Measurements from ENCODE around the gene CHN1. TPM values are rescaled to one million over a fixed set of nuclear protein-coding genes. Genes with fewer than 3 reads are reported as not detected.

CHN1 gene
- polyA plus RNA-seq, 1 donor (not counting 4 experiments of a cell fraction or from before 2014, with no cell fraction given), result 2.3 TPM

DNA sequence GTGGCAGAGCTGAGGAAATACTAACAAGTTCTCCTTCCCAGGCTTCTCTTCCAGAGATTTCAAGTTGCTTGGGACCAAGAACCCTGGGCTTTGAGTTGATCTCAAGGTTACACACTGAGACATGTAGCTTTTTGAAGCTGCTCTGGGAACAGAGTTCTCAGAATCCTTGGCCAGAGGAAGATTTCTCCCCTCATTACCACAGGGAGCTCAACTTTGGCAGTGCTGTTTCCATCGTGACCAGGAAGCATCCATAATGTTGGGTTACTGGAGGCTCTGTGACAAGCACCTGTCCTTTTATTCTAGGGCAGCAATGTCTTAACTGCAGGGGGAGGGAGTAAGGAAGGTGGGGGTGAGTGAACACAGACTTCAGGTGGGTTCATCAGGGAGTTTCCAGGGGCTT, 199.4 kb downstream of the CHN1 start:
- Histone ChIP-seq H3K4me3 (ENCODE audit: control insufficient read depth in 2 of 3, extremely low read depth in 1 of 3, insufficient read depth in 2 of 3, low read depth in 1 of 3, low read length in 3 of 3) (no peak overlapping the region), H3K9ac (ENCODE audit: control insufficient read depth, extremely low read depth, insufficient read depth, low read length) (no peak overlapping the region), H3K79me2 (ENCODE audit: control insufficient read depth, insufficient read depth, low read length) (no peaks in the 10 kb centered on the region), H3K9me1 (ENCODE audit: control insufficient read depth, extremely low read depth, insufficient read depth, low read length) (no peaks in the 10 kb centered on the region), H3K4me1 (ENCODE audit: control insufficient read depth, extremely low read depth, insufficient read depth, low read length) (no peaks in the 10 kb centered on the region), H3K9me3 (ENCODE audit: control insufficient read depth, low read depth, low read length) (no peaks in the 10 kb centered on the region), H3K27ac (ENCODE audit: control insufficient read depth, insufficient read depth, low read length) (no peak overlapping the region), H3K4me2 (ENCODE audit: control insufficient read depth, extremely low read depth, insufficient read depth, low read depth, low read length) (no peak overlapping the region), H2AFZ (ENCODE audit: control insufficient read depth, low read length) (no peak overlapping the region), H4K20me1 (ENCODE audit: control insufficient read depth, extremely low read depth, insufficient read depth, low read length) (no peaks in the 10 kb centered on the region), H3K27me3 (ENCODE audit: control insufficient read depth, extremely low read depth, insufficient read depth, low read length) (no peaks in the 10 kb centered on the region), H3K36me3 (ENCODE audit: control insufficient read depth in 2 of 2, extremely low read depth in 1 of 2, insufficient read depth in 2 of 2, low read length in 2 of 2) (no peaks in the 10 kb centered on the region)
- no peak for FAIRE-seq
- no peak for DNase-seq (ENCODE audit: low read depth, low spot score)
- TF ChIP-seq EZH2 (IDR thresholded peaks at IDR 0.05; ENCODE audit: low read length), result no peak
- TF ChIP-seq, protein P1, sequence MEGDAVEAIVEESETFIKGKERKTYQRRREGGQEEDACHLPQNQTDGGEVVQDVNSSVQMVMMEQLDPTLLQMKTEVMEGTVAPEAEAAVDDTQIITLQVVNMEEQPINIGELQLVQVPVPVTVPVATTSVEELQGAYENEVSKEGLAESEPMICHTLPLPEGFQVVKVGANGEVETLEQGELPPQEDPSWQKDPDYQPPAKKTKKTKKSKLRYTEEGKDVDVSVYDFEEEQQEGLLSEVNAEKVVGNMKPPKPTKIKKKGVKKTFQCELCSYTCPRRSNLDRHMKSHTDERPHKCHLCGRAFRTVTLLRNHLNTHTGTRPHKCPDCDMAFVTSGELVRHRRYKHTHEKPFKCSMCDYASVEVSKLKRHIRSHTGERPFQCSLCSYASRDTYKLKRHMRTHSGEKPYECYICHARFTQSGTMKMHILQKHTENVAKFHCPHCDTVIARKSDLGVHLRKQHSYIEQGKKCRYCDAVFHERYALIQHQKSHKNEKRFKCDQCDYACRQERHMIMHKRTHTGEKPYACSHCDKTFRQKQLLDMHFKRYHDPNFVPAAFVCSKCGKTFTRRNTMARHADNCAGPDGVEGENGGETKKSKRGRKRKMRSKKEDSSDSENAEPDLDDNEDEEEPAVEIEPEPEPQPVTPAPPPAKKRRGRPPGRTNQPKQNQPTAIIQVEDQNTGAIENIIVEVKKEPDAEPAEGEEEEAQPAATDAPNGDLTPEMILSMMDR (optimal IDR thresholded peaks at IDR 0.05 in 1 of 3, IDR thresholded peaks at IDR 0.05 in 1 of 3, conservative IDR thresholded peaks at IDR 0.05 in 1 of 3; ENCODE audit: extremely low read depth in 1 of 3, insufficient read depth in 2 of 3, low read length in 3 of 3), result no peak
- dilution Hi-C loops (cut with MboI; ENCODE audit: extremely low pct_ligation_motif_present, low sequenced_read_pairs), result no loop called here

GRCh38 chr2:174802459-174802858, 202.7 kb downstream of the CHN1 start:
- Histone ChIP-seq H4K20me1 (ENCODE audit: control insufficient read depth, extremely low read depth, insufficient read depth, low read length) (no peaks in the 10 kb centered on the region), H2AFZ (ENCODE audit: control insufficient read depth, low read length) (no peak overlapping the region), H3K4me2 (ENCODE audit: control insufficient read depth, extremely low read depth, insufficient read depth, low read depth, low read length) (no peak overlapping the region), H3K9me3 (ENCODE audit: control insufficient read depth, low read depth, low read length) (no peaks in the 10 kb centered on the region), H3K9ac (ENCODE audit: control insufficient read depth, extremely low read depth, insufficient read depth, low read length) (no peak overlapping the region), H3K9me1 (ENCODE audit: control insufficient read depth, extremely low read depth, insufficient read depth, low read length) (no peaks in the 10 kb centered on the region), H3K27me3 (ENCODE audit: control insufficient read depth, extremely low read depth, insufficient read depth, low read length) (no peaks in the 10 kb centered on the region), H3K79me2 (ENCODE audit: control insufficient read depth, insufficient read depth, low read length) (no peaks in the 10 kb centered on the region), H3K4me3 (ENCODE audit: control insufficient read depth in 2 of 3, extremely low read depth in 1 of 3, insufficient read depth in 2 of 3, low read depth in 1 of 3, low read length in 3 of 3) (no peak overlapping the region), H3K36me3 (ENCODE audit: control insufficient read depth in 2 of 2, extremely low read depth in 1 of 2, insufficient read depth in 2 of 2, low read length in 2 of 2) (no peaks in the 10 kb centered on the region), H3K27ac (ENCODE audit: control insufficient read depth, insufficient read depth, low read length) (no peak overlapping the region), H3K4me1 (ENCODE audit: control insufficient read depth, extremely low read depth, insufficient read depth, low read length) (no peaks in the 10 kb centered on the region)
- TF ChIP-seq EZH2 (IDR thresholded peaks at IDR 0.05; ENCODE audit: low read length), result no peak
- TF ChIP-seq, protein P1 (optimal IDR thresholded peaks at IDR 0.05 in 1 of 3, IDR thresholded peaks at IDR 0.05 in 1 of 3, conservative IDR thresholded peaks at IDR 0.05 in 1 of 3; ENCODE audit: extremely low read depth in 1 of 3, insufficient read depth in 2 of 3, low read length in 3 of 3), result no peak
- DNase-seq (ENCODE audit: low read depth, low spot score) (no peak), FAIRE-seq (no peak)
- dilution Hi-C loops (cut with MboI; ENCODE audit: extremely low pct_ligation_motif_present, low sequenced_read_pairs), result no loop called here
